DMS 273 (cell line): ENCODE measurements around the gene LRRC42.

Experiments
- DNase-seq: peaks from one replicate; lab custom pipeline; 2025; ENCODE audit not compliant: unreplicated experiment; lab: John Stamatoyannopoulos, UW

LRRC42 gene

GRCh38 chr1:53938136-53938830 lies 7.9 kb upstream of the LRRC42 start:
- no peak for DNase-seq

GRCh38 chr1:53942127-53942957 lies 3.8 kb upstream of the LRRC42 start:
- no peak for DNase-seq

GRCh38 chr1:53943090-53943489 lies 3.1 kb upstream of the LRRC42 start:
- DNase-seq, result no peak

- no peak for DNase-seq
Observed at GRCh38 chr1:53943490-53944043, 2.6 kb upstream of the LRRC42 start.

GRCh38 chr1:53944469-53945182 lies 1.5 kb upstream of the LRRC42 start:
- peak; percentile 65 for DNase-seq

GRCh38 chr1:53945183-53945432 lies 1.0 kb upstream of the LRRC42 start:
- DNase-seq, result no peak

- peak; percentile 98 for DNase-seq
Observed at GRCh38 chr1:53945433-53946251, 508 bp upstream of the LRRC42 start, which contains the start of gene IFT25. Gene IFT25, minus strand, starts transcription at chr1:53945699. Its CDS starts 5,617 bp downstream, at chr1:53940082.

- DNase-seq, result peak; percentile 40
Observed at GRCh38 chr1:53947172-53947907, 1.2 kb downstream of the LRRC42 start.

GRCh38 chr1:53948291-53948690 lies 2.1 kb downstream of the LRRC42 start:
- DNase-seq, result no peak

GRCh38 chr1:53949023-53949990 lies 3.2 kb downstream of the LRRC42 start:
- peak; percentile 78 for DNase-seq

- no peak for DNase-seq
Observed at GRCh38 chr1:53951697-53952096, 5.5 kb downstream of the LRRC42 start.

- no peak for DNase-seq
Observed at GRCh38 chr1:53954128-53954527, 8.0 kb downstream of the LRRC42 start.

GRCh38 chr1:53956308-53957168 lies 10.4 kb downstream of the LRRC42 start:
- DNase-seq, result peak; percentile 50

GRCh38 chr1:53957194-53957818 lies 11.2 kb downstream of the LRRC42 start:
- peak; percentile 32 for DNase-seq

GRCh38 chr1:53959664-53960250 lies 13.6 kb downstream of the LRRC42 start:
- peak; percentile 62 for DNase-seq

GRCh38 chr1:53962395-53962794 lies 16.2 kb downstream of the LRRC42 start:
- DNase-seq, result no peak

GRCh38 chr1:53963460-53963859 lies 17.3 kb downstream of the LRRC42 start:
- DNase-seq, result no peak
